Muscle of leg (tissue), 11 donors: ENCODE results near the gene MICAL2. TPM values are rescaled to one million over a fixed set of nuclear protein-coding genes. Genes with fewer than 3 reads are reported as not detected.

Experiments used
- DNase-seq: peaks from one replicate; pipeline ENCODE4 v3.0.0; 2013
- H3K27ac ChIP-seq: one replicate; pipeline ENCODE4 v1.5.1; 2013; ENCODE audit warnings: mild to moderate bottlenecking, low read length, control low read depth
- H3K27me3 ChIP-seq: one replicate; pipeline ENCODE4 v1.6.1; 2013; ENCODE audit warnings: low read length; ENCODE audit not compliant: control insufficient read depth, insufficient read depth
- H3K36me3 ChIP-seq: one replicate; pipeline ENCODE4 v1.6.1; 2013; ENCODE audit warnings: low read length; ENCODE audit not compliant: control insufficient read depth, insufficient read depth
- H3K4me1 ChIP-seq: one replicate; pipeline ENCODE4 v1.6.1; 2013; ENCODE audit warnings: low read length; ENCODE audit not compliant: control insufficient read depth, insufficient read depth
- H3K4me3 ChIP-seq: one replicate; pipeline ENCODE4 v1.5.1; 2013; ENCODE audit warnings: low read length, control low read depth
- H3K9me3 ChIP-seq: replicated peaks from 2 replicates; pipeline ENCODE4 v1.6.1; 2013; ENCODE audit warnings: low read depth, low read length; ENCODE audit not compliant: control insufficient read depth
- WGBS: methylation state at CpG from one replicate; pipeline ENCODE4 v1.1.5; 2013; ENCODE audit warnings: missing lambda C conversion rate; ENCODE audit not compliant: insufficient coverage; 5-methylcytosine and 5-hydroxymethylcytosine counted together
- polyA plus RNA-seq, 8 donors: library from polyadenylated mRNA; unstranded; fragments of 120-200 nt; gene quantifications; one replicate each; pipeline versions ENCODE4 v1.2.1 to v1.2.3, GENCODE V29; 2013; ENCODE audit warnings: inconsistent platforms in 1 of 8, low replicate concordance in 1 of 8; ENCODE audit not compliant: insufficient read length in 8 of 8, insufficient read depth in 1 of 8
- total RNA-seq: library from RNA; stranded (reverse); fragments of 120-200 nt; gene quantifications from one replicate; pipeline ENCODE4 v1.2.4, GENCODE V29; 2013

Gene MICAL2
- total and polyA plus RNA-seq, 9 donors = 12.9 to 31.7 (median 21.8) TPM

GRCh38 chr11:12196308-12196707 lies 85.9 kb downstream of the MICAL2 start:
- Histone ChIP-seq H3K4me1 (peaks cover 36% of the 10 kb centered on the region), H3K27ac (no peak overlapping the region)

GRCh38 chr11:12196872-12197271 lies 86.5 kb downstream of the MICAL2 start:
- no peak overlapping the region for H3K27ac ChIP-seq
- peaks cover 2% of the 10 kb centered on the region for H3K36me3 ChIP-seq
- DNase-seq = no peak
- H3K27me3 ChIP-seq = no peaks in the 10 kb centered on the region
- H3K4me1 ChIP-seq = peaks cover 40% of the 10 kb centered on the region
- no peaks in the 10 kb centered on the region for H3K9me3 ChIP-seq
- no peak overlapping the region for H3K4me3 ChIP-seq

More at GRCh38 chr11:12196308-12196707, 85.9 kb downstream of the MICAL2 start:
- Histone ChIP-seq H3K27me3 (no peaks in the 10 kb centered on the region), H3K9me3 (no peaks in the 10 kb centered on the region), H3K4me3 (no peak overlapping the region), H3K36me3 (peaks cover 2% of the 10 kb centered on the region)
- no peak for DNase-seq
- whole genome bisulfite sequencing = 87% methylated on average over 2 of the region's 2 CpGs

GRCh38 chr11:12198251-12199222 lies 88.1 kb downstream of the MICAL2 start:
- Histone ChIP-seq H3K9me3 (no peaks in the 10 kb centered on the region), H3K27ac (no peak overlapping the region), H3K27me3 (no peaks in the 10 kb centered on the region), H3K4me3 (no peak overlapping the region), H3K4me1 (peaks cover 36% of the 10 kb centered on the region), H3K36me3 (peaks cover 2% of the 10 kb centered on the region)
- WGBS = 82% methylated on average over 5 of the region's 8 CpGs
- no peak for DNase-seq

- peaks cover 32% of the 10 kb centered on the region for H3K4me1 ChIP-seq
- whole genome bisulfite sequencing = 68% methylated on average over 11 of the region's 13 CpGs
- peaks cover 2% of the 10 kb centered on the region for H3K36me3 ChIP-seq
- peak overlapping the region; percentile 90 for H3K27ac ChIP-seq
- no peak overlapping the region for H3K4me3 ChIP-seq
- H3K27me3 ChIP-seq = no peaks in the 10 kb centered on the region
- H3K9me3 ChIP-seq = no peaks in the 10 kb centered on the region
- no peak for DNase-seq
Measured at GRCh38 chr11:12199231-12199948, 89.0 kb downstream of the MICAL2 start.

- Histone ChIP-seq H3K4me1 (peaks cover 32% of the 10 kb centered on the region), H3K9me3 (no peaks in the 10 kb centered on the region), H3K4me3 (no peak overlapping the region), H3K36me3 (peaks cover 2% of the 10 kb centered on the region), H3K27me3 (no peaks in the 10 kb centered on the region), H3K27ac (peak overlapping the region; percentile 90)
- 68% methylated on average over 10 of the region's 14 CpGs for WGBS
- peak; percentile 84 for DNase-seq
Measured at GRCh38 chr11:12200279-12200990, 90.0 kb downstream of the MICAL2 start.

- H3K4me1 ChIP-seq = peaks cover 32% of the 10 kb centered on the region
- DNase-seq = peak; percentile 89
- peaks cover 2% of the 10 kb centered on the region for H3K36me3 ChIP-seq
- WGBS = 35% methylated on average over 7 of the region's 18 CpGs
- H3K4me3 ChIP-seq = no peak overlapping the region
- H3K27ac ChIP-seq = peak overlapping the region; percentile 90
- peaks cover 2% of the 10 kb centered on the region for H3K27me3 ChIP-seq
- H3K9me3 ChIP-seq = no peaks in the 10 kb centered on the region
Measured at GRCh38 chr11:12200991-12201985, 90.9 kb downstream of the MICAL2 start.

- H3K4me1 ChIP-seq = peaks cover 33% of the 10 kb centered on the region
- no peak overlapping the region for H3K27ac ChIP-seq
- H3K9me3 ChIP-seq = no peaks in the 10 kb centered on the region
- WGBS = no CpG with 5 or more reads among the region's 7 CpGs
- peaks cover 2% of the 10 kb centered on the region for H3K36me3 ChIP-seq
- H3K4me3 ChIP-seq = no peak overlapping the region
- peaks cover 3% of the 10 kb centered on the region for H3K27me3 ChIP-seq
- no peak for DNase-seq
Measured at GRCh38 chr11:12202661-12203310, 92.4 kb downstream of the MICAL2 start.

- DNase-seq = no peak
- Histone ChIP-seq H3K36me3 (no peaks in the 10 kb centered on the region), H3K9me3 (no peaks in the 10 kb centered on the region), H3K27me3 (peaks cover 3% of the 10 kb centered on the region), H3K4me3 (no peak overlapping the region), H3K4me1 (peaks cover 29% of the 10 kb centered on the region), H3K27ac (no peak overlapping the region)
- 80% methylated on average over 1 of the region's 1 CpG for WGBS
Measured at GRCh38 chr11:12204506-12204905, 94.1 kb downstream of the MICAL2 start.

GRCh38 chr11:12205330-12205729 lies 94.9 kb downstream of the MICAL2 start:
- Histone ChIP-seq H3K27me3 (peaks cover 3% of the 10 kb centered on the region), H3K4me1 (peaks cover 21% of the 10 kb centered on the region), H3K9me3 (no peaks in the 10 kb centered on the region), H3K4me3 (no peak overlapping the region), H3K27ac (no peak overlapping the region), H3K36me3 (no peaks in the 10 kb centered on the region)
- DNase-seq = no peak
